OCI-M2 (cell line): ENCODE data around the gene CTDSPL.
"Not testable (repeated sequence)": the region's sequence is repeated elsewhere in the genome, so short reads cannot be mapped to it uniquely, and the experiment has no call there.

ENCODE experiments used
- DNase-seq: peaks from one replicate; lab custom pipeline; 2025; ENCODE audit not compliant: unreplicated experiment; lab: John Stamatoyannopoulos, UW

The CTDSPL gene

DNA sequence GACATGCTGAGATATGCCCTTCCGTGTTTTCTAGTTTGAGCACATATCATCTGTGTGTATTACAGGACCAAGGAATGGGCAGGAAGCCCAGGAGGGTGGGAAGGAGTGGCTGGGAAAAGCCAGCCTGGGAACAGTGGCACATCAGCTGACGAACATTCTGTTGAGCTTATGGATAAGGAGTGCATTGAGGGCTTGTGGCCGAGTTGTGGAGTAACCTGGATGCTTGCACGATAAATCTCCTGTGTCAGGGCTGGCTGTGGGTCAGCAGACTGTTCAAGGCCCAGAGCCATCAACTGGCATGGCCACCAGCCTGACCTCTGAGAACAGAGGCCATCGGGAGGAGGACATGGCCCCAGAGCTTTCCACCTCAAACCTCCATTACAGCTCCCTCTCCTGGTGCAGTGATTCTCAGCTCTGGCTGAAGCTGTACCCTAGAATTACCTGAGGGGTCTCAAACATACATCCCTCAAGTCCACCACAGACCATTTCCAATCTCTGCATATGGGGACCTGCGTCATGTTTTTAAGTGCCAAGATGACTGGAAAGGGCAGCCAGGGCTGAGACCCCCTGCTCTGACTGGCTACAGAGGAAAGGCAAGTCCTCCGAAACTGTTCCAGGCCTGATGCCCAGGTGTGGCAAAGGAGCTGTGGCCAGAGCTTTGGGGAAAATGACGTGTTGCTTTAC is 124.1 kb downstream of the CTDSPL start:
- no peak for DNase-seq

DNA sequence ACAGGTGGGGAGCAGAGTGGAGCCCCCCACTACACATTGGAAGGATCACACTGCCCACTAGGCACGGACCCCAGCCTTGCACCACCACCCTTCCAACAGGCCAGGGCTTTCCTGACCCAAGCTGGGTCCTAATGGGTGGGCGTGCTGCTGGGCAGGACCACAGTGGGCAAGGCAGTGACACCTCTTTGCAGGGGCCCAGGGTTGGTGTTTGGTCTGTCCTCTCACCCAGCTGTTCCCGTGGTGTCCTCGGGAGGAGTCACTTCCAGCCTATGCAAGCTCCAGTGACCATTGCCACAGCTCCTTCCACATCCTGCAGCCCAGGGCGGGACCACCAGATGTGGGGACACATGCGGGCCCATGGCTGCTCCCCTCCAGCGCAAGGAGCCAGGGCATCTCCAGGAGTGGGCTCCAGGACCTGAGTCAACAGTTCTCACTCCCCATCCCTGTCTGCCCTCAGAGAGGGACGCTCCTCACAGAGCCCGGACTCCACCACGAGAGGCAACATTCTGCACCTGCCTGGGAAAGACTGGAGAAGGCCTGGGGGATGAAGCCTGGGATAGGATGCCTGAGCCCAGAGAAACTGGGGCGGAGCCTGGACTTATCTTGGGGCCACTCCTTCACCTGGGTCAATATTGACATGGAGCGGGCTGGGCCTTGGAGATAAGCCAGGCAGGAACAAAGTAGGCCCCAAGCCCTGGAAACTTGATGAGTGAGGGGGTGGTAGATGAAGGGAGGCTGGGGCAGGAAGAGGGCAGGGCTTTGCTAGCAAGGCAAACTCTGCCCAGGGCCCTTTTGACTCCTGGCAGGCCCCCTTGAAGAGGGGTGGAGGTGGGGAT is 125.0 kb downstream of the CTDSPL start:
- no peak for DNase-seq

DNA sequence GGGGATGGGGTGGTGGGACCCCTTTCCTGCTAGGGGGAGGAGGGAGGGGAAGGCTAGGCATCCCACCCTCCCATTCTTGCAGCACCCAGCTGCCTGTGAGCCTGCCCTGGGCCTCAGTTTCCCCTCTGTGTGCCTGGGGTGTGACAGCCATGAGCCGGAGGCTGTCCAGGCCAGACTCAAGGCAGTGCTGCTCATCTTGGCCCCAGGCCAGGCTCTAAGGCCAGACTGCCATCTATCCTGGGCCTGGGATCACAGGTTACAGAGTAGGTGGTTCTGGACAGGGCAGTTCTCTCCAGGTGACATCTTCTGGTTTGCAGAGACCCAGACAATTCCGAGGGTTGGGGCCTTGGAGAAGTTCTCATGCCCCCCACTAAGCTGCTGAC is 125.6 kb downstream of the CTDSPL start:
- DNase-seq = no peak

DNA sequence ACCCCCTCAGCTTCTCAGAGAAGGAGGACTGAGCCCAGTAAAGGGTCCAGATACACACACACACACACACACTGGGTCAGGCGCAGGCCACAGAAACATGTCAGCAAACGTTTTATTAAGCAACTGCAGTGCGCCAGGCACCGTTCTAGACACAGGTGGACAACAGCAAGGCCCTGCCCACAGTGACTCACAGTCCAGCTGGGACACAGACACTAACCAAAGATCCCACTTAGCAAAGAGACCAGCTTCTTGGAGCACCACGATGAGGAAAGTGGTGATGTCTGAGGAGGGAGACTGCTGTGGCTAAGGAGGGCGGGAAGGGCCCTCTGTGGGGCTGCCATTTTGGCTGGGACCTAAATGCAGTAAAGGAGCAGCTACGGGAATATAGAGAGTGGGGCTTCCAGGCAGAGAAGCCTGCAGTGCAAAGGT is 126.1 kb downstream of the CTDSPL start:
- no peak for DNase-seq

DNA sequence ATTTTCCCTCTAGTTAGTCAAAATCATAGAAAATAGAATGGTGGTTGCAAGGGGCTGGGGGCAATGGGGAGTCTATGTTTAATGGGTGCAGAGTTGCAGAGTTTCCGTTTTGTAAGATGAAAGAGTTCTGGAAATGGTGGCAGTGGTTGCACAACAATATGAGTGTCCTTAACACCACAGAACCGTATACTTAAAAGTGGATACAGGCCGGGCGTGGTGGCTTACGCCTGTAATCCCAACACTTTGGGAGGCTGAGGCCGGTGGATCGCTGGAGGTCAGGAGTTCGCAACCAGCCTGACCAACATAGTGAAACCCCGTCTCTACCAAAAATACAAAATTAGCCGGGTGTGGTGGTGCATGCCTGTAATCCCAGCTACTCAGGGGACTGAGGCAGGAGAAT is 126.7 kb downstream of the CTDSPL start:
- DNase-seq = not testable (repeated sequence)

DNA sequence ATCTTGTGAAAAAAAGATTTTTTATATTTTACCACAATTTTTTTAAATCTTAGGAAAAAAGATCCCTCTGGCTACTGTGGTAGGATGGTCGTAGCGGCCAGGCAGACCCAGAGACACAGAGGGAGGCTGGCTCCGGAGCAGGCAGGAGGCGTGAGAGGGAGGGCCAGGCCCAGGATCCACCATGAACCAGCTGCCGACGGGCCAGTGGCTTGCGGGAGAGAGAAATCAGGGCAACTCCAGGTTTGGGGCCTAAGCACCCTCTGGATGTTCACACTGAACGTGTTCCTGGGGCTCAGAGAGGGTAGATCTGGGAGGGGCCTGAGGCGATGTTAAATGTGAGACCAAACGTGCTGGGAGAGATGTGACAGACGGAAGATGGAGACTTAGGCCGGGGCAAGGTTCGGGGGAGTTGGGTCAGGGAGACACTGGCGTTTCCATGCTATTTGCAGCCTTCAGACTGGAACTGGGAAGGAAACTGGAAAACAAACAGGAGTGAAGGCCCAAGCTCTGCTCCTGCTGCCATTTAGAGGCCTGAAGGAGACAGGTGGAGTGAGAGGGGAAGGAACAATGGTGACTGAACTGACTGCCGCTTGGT is 127.3 kb downstream of the CTDSPL start:
- DNase-seq = no peak

DNA sequence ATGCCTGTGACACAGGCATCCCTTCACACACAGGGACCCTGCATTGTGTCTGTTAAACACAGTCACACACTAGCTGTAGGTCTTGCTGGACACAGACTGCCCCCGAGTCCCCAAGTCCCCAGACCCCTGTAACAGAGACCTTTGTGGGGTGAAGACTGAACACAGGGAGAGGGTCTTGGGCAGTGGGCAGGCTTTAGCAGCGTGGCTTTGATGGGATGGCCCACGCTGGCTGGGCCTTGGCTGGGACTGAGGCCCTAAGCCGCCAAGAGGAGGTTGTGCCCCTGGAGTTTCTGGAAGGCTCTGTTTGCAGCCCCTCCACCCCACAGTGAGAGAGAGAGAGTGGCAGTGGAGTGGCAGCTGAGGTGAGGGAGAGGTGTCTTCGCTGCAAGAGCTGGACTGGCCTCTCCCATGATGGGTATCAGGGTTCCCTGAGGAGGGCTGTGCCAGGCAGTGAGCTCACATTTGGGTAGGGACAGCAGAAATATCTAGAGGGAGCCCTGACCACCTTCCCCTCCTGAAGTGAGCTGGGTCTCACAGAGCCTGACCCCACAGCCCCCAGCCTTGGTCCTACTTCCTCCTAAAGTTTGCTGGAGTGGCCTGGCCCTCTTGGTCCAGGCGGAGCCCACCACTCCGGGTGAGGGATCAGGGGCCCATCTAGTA is 128.3 kb downstream of the CTDSPL start:
- DNase-seq = no peak

DNA sequence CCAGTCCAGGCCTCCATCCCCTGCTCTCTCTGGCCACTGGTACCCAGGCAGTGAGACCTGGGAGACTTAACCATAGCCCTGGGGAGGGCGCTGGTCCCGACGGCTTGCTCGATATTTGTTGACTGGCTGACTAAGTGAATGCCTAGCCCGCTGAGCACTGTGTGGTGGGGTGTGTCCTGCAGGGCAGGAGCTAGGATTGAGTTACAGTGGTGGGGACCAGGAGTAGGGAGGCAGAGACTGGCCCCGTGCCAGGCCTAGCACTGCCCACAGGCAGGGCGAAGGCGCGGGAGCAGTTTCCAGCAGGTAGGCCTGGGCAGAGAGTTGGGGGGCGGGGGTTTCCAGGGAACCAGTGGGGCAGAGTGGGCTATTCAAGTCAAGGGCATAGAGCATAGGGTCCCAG is 128.8 kb downstream of the CTDSPL start, which contains the start of gene VILL:
Gene VILL, plus strand, starts transcription at position 260 of the 400 bp plus-strand sequence. CDS start 2,887 bp downstream, outside the sequence.
- no peak for DNase-seq

DNA sequence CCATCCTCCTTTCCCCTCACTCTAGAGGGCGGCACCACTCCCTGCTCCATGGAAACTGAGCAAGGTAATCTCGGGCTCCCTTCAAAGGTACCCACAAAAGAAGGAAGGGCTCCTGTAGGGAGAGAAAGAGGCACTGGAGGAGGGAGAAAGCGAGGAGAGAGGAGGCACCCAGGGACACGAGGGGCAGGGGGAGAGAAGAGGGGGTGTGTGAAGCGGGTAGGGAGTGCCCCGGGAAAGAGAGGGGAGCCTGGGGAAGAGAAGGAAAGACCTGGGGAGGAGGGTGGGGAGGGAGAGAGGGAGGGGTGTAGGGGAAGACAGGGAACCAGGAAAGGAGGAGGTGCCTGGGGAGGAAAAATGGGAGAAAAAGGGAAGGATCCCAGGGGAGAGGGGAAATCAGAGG is 129.4 kb downstream of the CTDSPL start:
- DNase-seq = no peak

DNA sequence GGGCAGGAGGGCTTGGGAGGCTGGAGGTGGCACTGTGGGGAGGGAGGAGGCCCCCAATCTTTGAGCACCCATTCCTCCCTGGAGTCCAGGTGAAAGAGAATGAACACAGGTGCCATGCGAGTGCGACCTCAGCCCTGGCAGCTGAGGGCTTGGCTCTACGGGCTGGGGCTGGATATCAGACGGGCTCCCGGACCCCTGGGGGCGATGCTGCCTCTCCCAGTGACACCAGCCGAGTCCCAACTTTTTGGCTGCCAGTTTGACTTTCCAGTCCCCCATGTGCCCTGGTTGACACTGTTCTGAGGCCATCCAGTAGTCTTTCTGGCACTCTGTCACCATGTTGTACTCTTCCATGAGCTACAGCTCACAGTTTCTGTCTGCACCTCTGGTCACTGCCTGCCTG is 130.1 kb downstream of the CTDSPL start:
- no peak for DNase-seq

DNA sequence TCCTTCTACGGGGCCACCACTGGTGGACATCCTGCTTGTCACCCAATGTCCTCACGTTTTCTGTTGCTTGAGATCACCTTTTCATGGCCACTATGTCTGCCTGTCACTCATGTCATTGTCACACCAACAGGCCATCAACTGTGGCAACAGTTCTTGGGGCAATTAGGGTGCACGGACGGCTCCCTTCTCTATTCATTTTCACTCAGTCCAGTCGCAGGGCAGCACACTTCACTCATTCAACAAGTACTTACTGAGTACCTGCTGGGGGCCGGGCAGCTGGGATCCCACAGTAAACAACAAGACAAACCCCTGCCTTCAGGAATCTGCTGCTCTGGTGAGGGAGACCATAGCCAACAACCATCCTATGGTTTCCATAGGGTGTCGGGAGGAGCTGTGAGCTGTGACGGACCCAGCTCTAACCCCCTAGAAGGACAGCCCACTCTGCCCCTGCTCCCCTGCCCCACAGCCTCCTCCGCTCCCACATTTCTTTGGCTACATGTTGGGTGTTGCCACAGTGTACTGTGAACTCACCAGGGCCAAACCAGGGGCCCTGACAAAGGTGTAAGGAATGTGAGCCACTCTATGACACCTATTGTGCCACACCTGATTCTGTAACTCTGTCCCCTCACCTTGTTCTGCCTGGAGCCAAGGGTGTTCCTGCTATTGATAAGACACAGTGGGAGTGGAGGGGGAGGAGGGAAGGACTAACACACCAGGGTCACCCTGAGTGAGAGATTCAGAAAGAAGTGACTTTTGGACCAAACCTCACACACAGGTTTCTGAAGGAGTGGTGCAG is 130.8 kb downstream of the CTDSPL start:
- DNase-seq = no peak

DNA sequence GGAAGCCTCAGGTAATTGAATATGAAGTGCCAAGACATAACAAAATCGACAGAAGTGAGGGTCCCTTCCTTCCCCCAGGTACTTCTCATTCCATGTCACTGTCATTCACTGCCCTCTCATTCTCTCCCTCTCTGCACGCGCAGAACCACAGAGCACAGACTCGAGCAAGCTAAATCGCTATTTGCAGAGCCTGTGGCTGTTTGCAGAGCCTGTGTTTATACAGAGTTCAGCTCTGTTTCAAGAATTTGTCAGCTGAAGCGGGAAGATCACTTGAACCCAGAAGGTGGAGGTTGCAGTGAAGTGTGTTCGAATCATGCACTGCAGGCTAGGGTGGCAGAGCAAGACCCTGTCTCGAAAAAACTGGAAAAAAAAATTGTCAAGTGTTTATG is 131.4 kb downstream of the CTDSPL start:
- no peak for DNase-seq

DNA sequence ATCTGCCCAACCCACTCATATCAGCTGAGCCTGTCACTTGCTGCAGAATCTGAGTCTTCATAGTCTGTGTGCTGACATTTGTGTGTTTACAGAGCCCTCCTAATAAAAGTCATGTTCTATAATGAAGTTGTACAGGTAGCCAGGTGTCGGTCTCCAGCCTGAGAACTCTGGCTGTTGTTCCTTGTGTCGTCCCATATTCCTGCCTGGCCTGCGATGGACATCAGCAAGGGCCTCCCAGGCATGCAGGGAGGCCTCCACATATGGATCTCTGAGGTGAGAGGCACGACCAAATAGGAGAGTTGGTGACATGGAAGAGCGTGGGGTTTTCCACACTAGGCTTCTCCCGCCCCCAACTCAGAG is 131.8 kb downstream of the CTDSPL start:
- no peak for DNase-seq

DNA sequence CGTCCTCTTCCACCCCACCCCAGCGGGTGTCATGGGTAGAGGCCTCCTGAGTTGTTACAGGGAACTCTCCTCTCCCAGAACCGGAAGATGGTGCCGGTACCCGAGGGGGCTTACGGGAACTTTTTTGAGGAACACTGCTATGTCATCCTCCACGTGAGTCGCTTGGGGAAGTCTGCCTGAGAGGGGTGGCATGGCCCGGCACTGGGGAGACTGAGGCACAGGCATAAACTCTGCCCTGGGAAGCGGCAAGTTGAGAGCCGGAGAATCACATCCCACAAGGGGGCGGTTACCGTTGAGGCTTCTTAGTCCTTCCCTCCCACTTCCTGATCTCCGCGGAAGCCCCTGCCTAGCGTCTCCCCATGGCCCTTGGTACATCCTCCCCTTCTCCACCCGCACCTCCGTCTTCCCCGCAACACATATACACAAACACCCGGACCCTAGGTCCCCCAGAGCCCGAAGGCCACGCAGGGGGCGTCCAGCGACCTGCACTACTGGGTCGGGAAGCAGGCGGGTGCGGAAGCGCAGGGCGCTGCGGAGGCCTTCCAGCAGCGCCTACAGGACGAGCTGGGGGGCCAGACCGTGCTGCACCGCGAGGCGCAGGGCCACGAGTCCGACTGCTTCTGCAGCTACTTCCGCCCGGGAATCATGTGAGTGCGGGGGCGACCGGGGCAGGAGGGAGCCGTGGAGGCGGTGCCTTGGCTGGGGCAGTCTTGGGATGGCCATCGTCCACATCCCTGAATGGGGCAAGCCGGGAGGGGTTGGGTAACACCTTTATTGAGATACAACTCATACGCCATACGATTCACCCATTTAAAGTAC is 132.3 kb downstream of the CTDSPL start:
- no peak for DNase-seq

DNA sequence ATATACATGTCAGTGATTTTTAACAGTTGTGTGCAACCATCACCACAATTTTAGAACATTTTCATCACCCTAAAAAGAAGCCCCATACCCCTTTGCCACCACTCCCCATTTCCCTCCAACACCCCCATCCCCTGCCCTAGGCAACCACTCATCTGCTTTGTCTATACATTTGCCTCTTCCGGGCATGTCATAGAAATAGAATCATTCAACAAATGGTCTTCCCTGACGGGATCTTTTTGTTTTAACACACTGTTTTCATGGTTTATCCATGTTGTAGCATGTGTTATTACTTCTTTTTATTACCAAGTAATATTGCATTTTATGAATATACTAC is 132.9 kb downstream of the CTDSPL start:
- no peak for DNase-seq

DNA sequence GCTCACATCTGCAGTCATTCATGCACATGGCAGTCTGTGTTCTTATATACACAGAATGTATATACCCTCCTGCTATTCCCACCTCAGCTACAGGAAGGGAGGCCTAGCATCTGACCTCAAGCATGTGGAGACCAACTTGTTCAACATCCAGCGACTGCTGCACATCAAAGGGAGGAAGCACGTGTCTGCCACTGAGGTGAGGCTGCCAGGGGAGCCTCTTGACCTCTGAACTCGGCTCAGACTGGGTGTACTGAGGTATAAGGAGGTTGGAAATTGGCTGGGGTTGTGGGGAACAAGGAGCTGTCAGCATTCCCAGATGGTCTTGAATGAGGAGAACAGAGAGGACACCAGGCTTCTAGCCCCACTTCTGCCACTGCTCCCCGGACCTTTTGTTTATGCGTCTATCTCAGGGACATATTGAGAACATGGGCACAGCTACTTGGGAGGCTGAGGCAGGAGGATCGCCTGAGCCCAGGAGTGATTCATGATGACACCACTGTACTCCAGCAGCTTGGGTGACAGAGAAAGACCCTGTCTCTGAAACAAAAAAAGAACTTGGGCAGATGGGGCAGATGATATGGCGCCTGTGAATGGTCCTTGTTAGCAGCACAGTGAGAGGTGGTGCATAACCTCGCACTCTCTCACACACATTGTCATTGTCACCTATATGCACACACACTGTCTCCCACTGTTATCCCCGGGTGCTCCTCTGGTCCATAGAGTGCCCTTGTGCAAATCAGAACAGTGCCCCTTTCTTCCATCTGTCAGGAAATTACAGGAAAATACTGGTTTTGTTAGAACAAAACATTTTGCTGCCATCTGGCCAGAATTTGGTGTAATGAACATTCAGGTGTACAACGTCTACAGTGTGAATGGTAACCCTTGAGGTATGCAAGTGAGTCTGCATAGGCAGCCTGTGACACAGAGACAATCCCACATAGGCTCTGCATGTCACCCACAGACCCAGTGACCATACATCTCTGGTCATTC is 134.3 kb downstream of the CTDSPL start:
- DNase-seq = no peak

DNA sequence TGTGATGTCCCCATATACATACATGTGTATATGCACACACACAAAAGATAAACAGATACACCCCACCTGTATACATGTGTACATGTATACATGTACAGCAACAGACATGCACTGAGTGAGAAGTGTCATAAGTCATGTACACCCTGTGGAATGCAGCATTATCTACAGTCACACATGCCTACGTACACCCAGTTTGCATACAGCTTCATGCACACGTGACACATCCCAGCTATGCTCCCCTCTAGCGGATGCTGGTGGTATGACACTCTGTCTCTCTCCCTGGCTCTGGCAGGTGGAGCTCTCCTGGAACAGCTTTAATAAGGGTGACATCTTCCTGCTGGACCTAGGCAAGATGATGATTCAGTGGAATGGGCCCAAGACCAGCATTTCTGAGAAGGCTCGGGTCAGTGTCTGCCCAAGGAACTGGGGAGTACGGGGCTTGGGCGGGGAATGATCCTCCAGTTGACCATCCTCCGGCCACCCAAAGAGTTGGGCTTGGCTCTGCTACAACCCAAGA is 135.2 kb downstream of the CTDSPL start:
- peak; percentile 30 for DNase-seq

DNA sequence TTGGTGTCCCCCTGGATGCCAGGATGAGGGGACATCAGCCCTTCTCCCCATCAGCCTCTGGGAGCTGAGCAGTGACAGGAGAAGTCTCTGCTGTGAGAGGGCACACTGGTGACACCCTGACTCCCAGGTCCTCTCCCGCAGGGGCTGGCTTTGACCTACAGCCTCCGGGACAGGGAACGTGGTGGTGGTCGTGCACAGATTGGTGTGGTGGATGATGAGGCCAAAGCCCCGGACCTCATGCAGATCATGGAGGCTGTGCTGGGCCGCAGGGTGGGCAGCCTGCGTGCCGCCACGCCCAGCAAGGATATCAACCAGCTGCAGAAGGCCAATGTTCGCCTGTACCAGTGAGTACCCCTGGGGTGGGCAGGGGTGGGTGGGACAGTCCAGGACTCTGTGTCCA is 135.7 kb downstream of the CTDSPL start:
- no peak for DNase-seq
